Brain microvascular endothelial cell (primary cell): ENCODE results near the gene U2SURP.
"Not testable (repeated sequence)": the region's sequence is repeated elsewhere in the genome, so short reads cannot be mapped to it uniquely, and the experiment has no call there.

Experiments used
- DNase-seq: peaks from one replicate; pipeline ENCODE4 v3.0.0-alpha.2; 2020
- H3K27ac ChIP-seq: fragments of 250-450 bp; sonication (Bioruptor Pico); 2 replicates; pipeline ENCODE4 v1.5.1; 2020; ENCODE audit warnings: mild to moderate bottlenecking, moderate library complexity
- H3K27me3 ChIP-seq: fragments of 250-450 bp; sonication (Bioruptor Pico); replicated peaks from 2 replicates; pipeline ENCODE4 v1.5.1; 2020; ENCODE audit warnings: mild to moderate bottlenecking
- H3K36me3 ChIP-seq: fragments of 250-450 bp; sonication (Bioruptor Pico); replicated peaks from 2 replicates; pipeline ENCODE4 v1.5.1; 2020; ENCODE audit warnings: mild to moderate bottlenecking
- H3K4me3 ChIP-seq: 2 replicates; pipeline ENCODE4 v1.5.1; 2011; ENCODE audit warnings: low read depth, mild to moderate bottlenecking, control low read depth, low read length, moderate library complexity
- in situ Hi-C: cut with HindIII; loops from 2 replicates; pipeline ENCODE4 v1.10.0; 2017; ENCODE audit warnings: low sequenced_read_pairs, low pct_ligation_motif_present
- TF ChIP-seq, protein P1 (sequence below): IDR thresholded peaks from 2 replicates; pipeline ENCODE4 v1.5.1; 2011; ENCODE audit warnings: low read depth, mild to moderate bottlenecking, moderate library complexity, low read length, control low read depth, inconsistent platforms; ENCODE audit errors: missing control alignments

U2SURP gene

GRCh38 chr3:143040261-143040879 lies 39.0 kb downstream of the U2SURP start:
- Histone ChIP-seq H3K4me3 (no peak overlapping the region), H3K36me3 (peaks cover 21% of the 10 kb centered on the region), H3K27me3 (no peaks in the 10 kb centered on the region), H3K27ac (no peak overlapping the region)
- in situ Hi-C loops = no loop called here
- TF ChIP-seq, protein P1, sequence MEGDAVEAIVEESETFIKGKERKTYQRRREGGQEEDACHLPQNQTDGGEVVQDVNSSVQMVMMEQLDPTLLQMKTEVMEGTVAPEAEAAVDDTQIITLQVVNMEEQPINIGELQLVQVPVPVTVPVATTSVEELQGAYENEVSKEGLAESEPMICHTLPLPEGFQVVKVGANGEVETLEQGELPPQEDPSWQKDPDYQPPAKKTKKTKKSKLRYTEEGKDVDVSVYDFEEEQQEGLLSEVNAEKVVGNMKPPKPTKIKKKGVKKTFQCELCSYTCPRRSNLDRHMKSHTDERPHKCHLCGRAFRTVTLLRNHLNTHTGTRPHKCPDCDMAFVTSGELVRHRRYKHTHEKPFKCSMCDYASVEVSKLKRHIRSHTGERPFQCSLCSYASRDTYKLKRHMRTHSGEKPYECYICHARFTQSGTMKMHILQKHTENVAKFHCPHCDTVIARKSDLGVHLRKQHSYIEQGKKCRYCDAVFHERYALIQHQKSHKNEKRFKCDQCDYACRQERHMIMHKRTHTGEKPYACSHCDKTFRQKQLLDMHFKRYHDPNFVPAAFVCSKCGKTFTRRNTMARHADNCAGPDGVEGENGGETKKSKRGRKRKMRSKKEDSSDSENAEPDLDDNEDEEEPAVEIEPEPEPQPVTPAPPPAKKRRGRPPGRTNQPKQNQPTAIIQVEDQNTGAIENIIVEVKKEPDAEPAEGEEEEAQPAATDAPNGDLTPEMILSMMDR = peak; percentile 49
- no peak for DNase-seq

DNA sequence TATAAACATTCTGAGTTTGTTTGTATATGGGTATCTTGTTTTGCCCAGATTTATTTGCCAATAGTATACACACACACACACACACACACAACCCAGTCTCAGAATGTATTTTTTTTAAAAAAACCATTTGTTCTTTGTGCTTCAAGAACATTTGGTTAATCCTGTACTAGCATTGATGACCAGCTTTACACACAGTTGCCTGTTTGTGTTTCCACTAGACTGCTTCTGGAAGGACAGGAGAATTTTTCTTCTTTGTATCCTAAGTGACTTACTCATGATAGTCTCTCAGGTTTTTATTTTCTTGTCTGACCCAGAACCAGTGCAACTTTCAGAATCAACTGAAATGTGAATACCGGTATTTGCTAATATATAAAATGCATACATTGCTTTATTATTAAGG lies 40.5 kb downstream of the U2SURP start:
- Histone ChIP-seq H3K4me3 (no peak overlapping the region), H3K36me3 (peaks cover 15% of the 10 kb centered on the region), H3K27me3 (no peaks in the 10 kb centered on the region), H3K27ac (no peak overlapping the region)
- in situ Hi-C loops = no loop called here
- TF ChIP-seq, protein P1 = no peak
- no peak for DNase-seq

- Histone ChIP-seq H3K36me3 (peaks cover 16% of the 10 kb centered on the region), H3K27ac (no peak overlapping the region), H3K4me3 (no peak overlapping the region), H3K27me3 (no peaks in the 10 kb centered on the region)
- TF ChIP-seq, protein P1 = no peak
- no peak for DNase-seq
- in situ Hi-C loops = no loop called here
These were observed 44.3 kb downstream of the U2SURP start for GRCh38 chr3:143045639-143046038.

DNA sequence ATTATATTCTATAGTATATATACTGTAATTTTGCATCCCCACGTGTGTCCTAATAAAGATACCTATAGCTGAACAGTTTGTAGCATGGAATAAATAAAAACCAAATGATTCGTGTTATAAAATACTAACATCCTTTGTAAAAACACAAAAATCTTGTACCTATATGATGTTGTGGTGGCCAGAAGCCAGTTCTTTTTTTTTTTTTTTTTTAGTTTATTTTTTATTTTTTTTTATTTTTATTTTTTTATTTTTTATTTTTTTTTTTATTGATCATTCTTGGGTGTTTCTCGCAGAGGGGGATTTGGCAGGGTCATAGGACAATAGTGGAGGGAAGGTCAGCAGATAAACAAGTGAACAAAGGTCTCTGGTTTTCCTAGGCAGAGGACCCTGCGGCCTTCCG lies 44.7 kb downstream of the U2SURP start:
- peaks cover 19% of the 10 kb centered on the region for H3K36me3 ChIP-seq
- in situ Hi-C loops, H3K27me3 ChIP-seq, DNase-seq, H3K27ac ChIP-seq, H3K4me3 ChIP-seq: not testable (repeated sequence)

GRCh38 chr3:143054011-143054410 lies 52.6 kb downstream of the U2SURP start:
- in situ Hi-C loops = no loop called here
- peaks cover 29% of the 10 kb centered on the region for H3K36me3 ChIP-seq
- H3K4me3 ChIP-seq = no peak overlapping the region
- H3K27me3 ChIP-seq = no peaks in the 10 kb centered on the region
- DNase-seq = no peak
- TF ChIP-seq, protein P1 = no peak
- H3K27ac ChIP-seq = no peak overlapping the region

DNA sequence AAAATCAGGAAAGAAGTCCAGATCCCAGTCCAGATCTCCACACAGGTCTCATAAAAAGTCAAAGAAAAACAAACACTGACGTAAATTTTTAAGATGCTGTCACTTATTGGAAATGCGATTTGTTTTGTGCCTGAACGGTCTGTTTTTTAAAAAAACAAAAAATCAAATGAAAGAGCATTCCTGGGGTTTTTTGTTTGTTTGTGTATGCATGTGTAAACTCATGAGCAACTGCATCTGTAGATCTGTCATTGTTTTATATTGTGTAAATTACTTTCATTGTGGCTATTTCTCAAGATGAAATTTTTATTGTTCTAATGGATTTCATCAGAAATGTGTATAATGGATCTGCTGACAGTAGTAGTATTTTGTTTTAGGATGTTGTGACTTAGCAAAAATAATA lies 55.0 kb downstream of the U2SURP start:
- H3K4me3 ChIP-seq = no peak overlapping the region
- TF ChIP-seq, protein P1 = no peak
- in situ Hi-C loops = no loop called here
- H3K27me3 ChIP-seq = no peaks in the 10 kb centered on the region
- peaks cover 19% of the 10 kb centered on the region for H3K36me3 ChIP-seq
- no peak overlapping the region for H3K27ac ChIP-seq
- DNase-seq = no peak
